OCI-LY7 (cell line): ENCODE results near the gene DNAI1. TPM values are rescaled to one million over a fixed set of nuclear protein-coding genes. Genes with fewer than 3 reads are reported as not detected.

ENCODE experiments used
- BruUV-seq: library from RNA; stranded (reverse); fragments of 400-500 nt; replicated peaks from 2 replicates; lab custom pipeline; 2021; lab: Mats Ljungman, UMichigan
- CTCF ChIA-PET: fragments of 300-600 bp; sonication (Branson Sonifier 250); formaldehyde crosslinking; loops from one replicate; lab custom pipeline; 2022; ENCODE audit warnings: antibody characterized with exemption; ENCODE audit not compliant: unreplicated experiment; lab: Charles Lee
- POLR2A ChIA-PET: fragments of 300-600 bp; sonication (Branson Sonifier 250); formaldehyde crosslinking; loops from one replicate; lab custom pipeline; 2022; ENCODE audit warnings: antibody characterized with exemption; lab: Charles Lee
- DNase-seq: peaks from one replicate; pipeline ENCODE4 v3.0.0-alpha.2; 2015; ENCODE audit warnings: low spot score
- H2AFZ ChIP-seq: fragments of 200-600 bp; sonication (generic), shearing (Covaris generic); 2 replicates; pipeline ENCODE4 v1.6.1; 2014; ENCODE audit warnings: mild to moderate bottlenecking, antibody characterized with exemption, low read length, moderate library complexity
- H3K27ac ChIP-seq: fragments of 200-600 bp; sonication (generic); 2 replicates; pipeline ENCODE4 v1.5.1; 2014; ENCODE audit warnings: mixed run types, low read depth, mild to moderate bottlenecking, moderate library complexity, low read length, inconsistent platforms; ENCODE audit not compliant: poor library complexity, severe bottlenecking
- H3K36me3 ChIP-seq: fragments of 200-600 bp; sonication (generic); 2 replicates; pipeline ENCODE4 v1.6.1; 2014; ENCODE audit warnings: mild to moderate bottlenecking, antibody characterized with exemption, low read length, moderate library complexity, mixed read lengths; ENCODE audit not compliant: insufficient read depth
- H3K4me1 ChIP-seq: fragments of 200-600 bp; sonication (generic); 2 replicates; pipeline ENCODE4 v1.5.1; 2014; ENCODE audit warnings: mild to moderate bottlenecking, low read length; ENCODE audit not compliant: insufficient read depth, poor library complexity, severe bottlenecking
- H3K4me2 ChIP-seq: fragments of 200-600 bp; sonication (generic); 2 replicates; pipeline ENCODE4 v1.6.1; 2014; ENCODE audit warnings: mild to moderate bottlenecking, low read length
- H3K4me3 ChIP-seq: fragments of 200-600 bp; sonication (generic); 2 replicates; pipeline ENCODE4 v1.5.1; 2014; ENCODE audit warnings: mild to moderate bottlenecking, low read depth, low read length; ENCODE audit not compliant: poor library complexity, severe bottlenecking
- H3K79me2 ChIP-seq: fragments of 200-600 bp; sonication (generic); 2 replicates; pipeline ENCODE4 v1.6.1; 2016; ENCODE audit warnings: low read depth, mild to moderate bottlenecking, low read length, moderate library complexity, mixed read lengths; ENCODE audit not compliant: insufficient read depth
- H3K9me2 ChIP-seq: fragments of 200-600 bp; sonication (generic); 2 replicates; pipeline ENCODE4 v1.6.1; 2016; ENCODE audit warnings: mild to moderate bottlenecking, low read length, mixed read lengths; ENCODE audit not compliant: insufficient read depth
- H3K9me3 ChIP-seq: fragments of 200-600 bp; sonication (generic); 2 replicates; pipeline ENCODE4 v1.6.1; 2014; ENCODE audit warnings: mild to moderate bottlenecking, mixed run types, low read length, mixed read lengths
- H4K20me1 ChIP-seq: fragments of 200-600 bp; sonication (generic); 2 replicates; pipeline ENCODE4 v1.6.1; 2014; ENCODE audit warnings: mild to moderate bottlenecking, antibody characterized with exemption, low read length, moderate library complexity, mixed read lengths; ENCODE audit not compliant: insufficient read depth
- CTCF ChIP-seq: fragments of 200-600 bp; sonication (generic); conservative IDR thresholded peaks from 2 replicates; pipeline ENCODE4 v1.5.1; 2014; ENCODE audit warnings: mild to moderate bottlenecking, antibody characterized with exemption, low read length, moderate library complexity, mixed read lengths
- EZH2phosphoT487 ChIP-seq: fragments of 200-600 bp; sonication (generic); IDR thresholded peaks from 2 replicates; pipeline ENCODE4 v1.6.1; 2018; ENCODE audit warnings: low read depth, borderline replicate concordance, mild to moderate bottlenecking, mixed run types, antibody characterized with exemption, low read length, moderate library complexity, mixed read lengths
- intact Hi-C: fragments of 100-400 bp; cut with micrococcal nuclease; formaldehyde crosslinking; loops from one replicate; pipeline ENCODE4 v1.10.0; 2022; ENCODE audit not compliant: unreplicated experiment
- total RNA-seq, 2 experiments: library from RNA; depleted of rRNA in 1 of 2; stranded (reverse); fragments of >200 nt in 1 of 2; shearing (Covaris generic) in 1 of 2; gene quantifications; 2 replicates each; pipeline ENCODE4 v1.2.3, GENCODE V29; 2014 to 2022

Gene DNAI1
- total RNA-seq, 2 experiments from 2014 or later, result 0.57 to 0.97 TPM

GRCh38 chr9:34549407-34549732 lies 90.8 kb downstream of the DNAI1 start:
- Histone ChIP-seq H3K27ac (no peak overlapping the region), H4K20me1 (no peaks in the 10 kb centered on the region), H3K4me1 (no peaks in the 10 kb centered on the region), H3K4me3 (no peak overlapping the region), H3K4me2 (no peak overlapping the region), H3K9me2 (no peaks in the 10 kb centered on the region), H3K79me2 (no peaks in the 10 kb centered on the region), H3K9me3 (no peaks in the 10 kb centered on the region), H2AFZ (no peak overlapping the region), H3K36me3 (no peaks in the 10 kb centered on the region)
- intact Hi-C loops, result loop anchor here (5.0 kb wide), 1 partner anchor 142 kb away; no protein-coding TSS in a partner anchor
- POLR2A ChIA-PET, result no interaction called here
- CTCF ChIA-PET, result no interaction called here
- BruUV-seq, result no TSS peak
- TF ChIP-seq CTCF (no peak), EZH2phosphoT487 (no peak)
- DNase-seq, result no peak

GRCh38 chr9:34550016-34550680 lies 91.5 kb downstream of the DNAI1 start:
- DNase-seq, result no peak

More at GRCh38 chr9:34550016-34550680, 91.5 kb downstream of the DNAI1 start:
- no peaks in the 10 kb centered on the region for H3K4me1 ChIP-seq
- H3K9me3 ChIP-seq, result no peaks in the 10 kb centered on the region
- H3K9me2 ChIP-seq, result no peaks in the 10 kb centered on the region
- H3K36me3 ChIP-seq, result no peaks in the 10 kb centered on the region
- no peak overlapping the region for H3K4me2 ChIP-seq
- H2AFZ ChIP-seq, result no peak overlapping the region
- TF ChIP-seq CTCF, result no peak
- TF ChIP-seq EZH2phosphoT487, result no peak
- H4K20me1 ChIP-seq, result no peaks in the 10 kb centered on the region
- no peak overlapping the region for H3K4me3 ChIP-seq
- intact Hi-C loops, result no loop called here
- ChIA-PET CTCF (no interaction called here), POLR2A (no interaction called here)
- H3K79me2 ChIP-seq, result no peaks in the 10 kb centered on the region
- H3K27ac ChIP-seq, result no peak overlapping the region
- no TSS peak for BruUV-seq
